GM10248 (cell line): Measurements from ENCODE around the gene CAPG.

Experiments used
- CTCF ChIA-PET: fragments of 300-600 bp; sonication (Branson Sonifier 250); formaldehyde crosslinking; extraction: SDS; loops from one replicate; lab custom pipeline; 2021; ENCODE audit warnings: antibody characterized with exemption; lab: Yijun Ruan, JAX
- POLR2A ChIA-PET: fragments of 350-650 bp; sonication (Branson Sonifier 250); formaldehyde crosslinking; extraction: SDS; loops from one replicate; lab custom pipeline; 2020; ENCODE audit warnings: antibody characterized with exemption; lab: Yijun Ruan, JAX
- DNase-seq: peaks from one replicate; pipeline ENCODE4 v3.0.0; 2012; ENCODE audit errors: extremely low spot score
- TF ChIP-seq, protein P1 (sequence below): IDR thresholded peaks from 2 replicates; pipeline ENCODE4 v1.5.1; 2012; ENCODE audit warnings: mild to moderate bottlenecking, low read depth; ENCODE audit errors: extremely low read depth, missing control alignments, control extremely low read depth

The CAPG gene

DNA sequence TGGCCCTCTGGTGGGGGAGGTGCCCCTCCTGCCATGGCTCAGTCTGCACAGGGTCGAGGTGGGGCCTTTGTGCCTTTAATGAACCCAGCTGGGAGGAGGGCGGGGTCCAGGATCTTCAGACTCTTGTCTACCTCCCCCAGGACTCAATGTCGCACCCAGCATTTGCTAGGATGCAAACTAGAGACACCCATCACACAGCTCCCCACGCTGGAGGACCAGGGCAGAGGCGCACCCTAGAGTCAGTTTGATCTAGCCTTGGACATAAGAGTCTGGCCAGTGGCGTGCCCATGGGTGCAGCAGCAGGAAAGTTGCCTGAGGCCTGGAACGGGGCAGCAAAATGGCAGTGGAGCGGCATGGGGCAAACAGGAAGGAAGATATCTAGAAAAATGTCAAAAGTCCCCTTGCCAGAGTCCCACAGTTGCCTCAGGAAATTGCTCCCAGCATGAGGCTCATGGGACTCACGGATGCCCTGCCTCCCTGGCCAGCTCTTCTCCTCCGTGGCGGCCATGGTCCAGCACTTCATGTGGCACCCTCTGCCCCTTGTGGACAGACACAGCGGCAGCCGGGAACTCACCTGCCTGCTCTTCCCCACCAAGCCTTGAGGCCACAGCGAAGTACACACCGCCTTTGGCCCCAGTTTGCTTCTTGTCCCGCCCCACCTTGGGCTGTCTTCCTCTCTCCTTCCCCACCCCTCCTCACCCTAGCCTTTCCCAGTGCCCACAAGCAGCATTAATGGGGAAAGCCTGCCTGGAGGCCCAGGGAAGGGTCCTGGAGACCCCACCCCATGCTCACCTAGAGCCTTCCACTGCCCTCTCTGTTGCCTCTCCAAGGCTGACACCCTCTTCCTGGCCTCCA lies 26.0 kb upstream of the CAPG start:
- POLR2A ChIA-PET, result no interaction called here
- no peak for DNase-seq

GRCh38 chr2:85435220-85435958 lies 25.2 kb upstream of the CAPG start:
- ChIA-PET CTCF (interaction anchor here (0.8 to 2.6 kb wide), 3 partner anchors 8 to 16 kb away, joined by 3 to 28 read pairs (median 4); partner anchors contain the start of gene SH2D6), POLR2A (interaction anchor here (1.6 kb wide), 1 partner anchor 103 kb away, joined by 4 read pairs; the partner anchor contains the start of gene MAT2A)
- DNase-seq, result no peak
- TF ChIP-seq, protein P1, sequence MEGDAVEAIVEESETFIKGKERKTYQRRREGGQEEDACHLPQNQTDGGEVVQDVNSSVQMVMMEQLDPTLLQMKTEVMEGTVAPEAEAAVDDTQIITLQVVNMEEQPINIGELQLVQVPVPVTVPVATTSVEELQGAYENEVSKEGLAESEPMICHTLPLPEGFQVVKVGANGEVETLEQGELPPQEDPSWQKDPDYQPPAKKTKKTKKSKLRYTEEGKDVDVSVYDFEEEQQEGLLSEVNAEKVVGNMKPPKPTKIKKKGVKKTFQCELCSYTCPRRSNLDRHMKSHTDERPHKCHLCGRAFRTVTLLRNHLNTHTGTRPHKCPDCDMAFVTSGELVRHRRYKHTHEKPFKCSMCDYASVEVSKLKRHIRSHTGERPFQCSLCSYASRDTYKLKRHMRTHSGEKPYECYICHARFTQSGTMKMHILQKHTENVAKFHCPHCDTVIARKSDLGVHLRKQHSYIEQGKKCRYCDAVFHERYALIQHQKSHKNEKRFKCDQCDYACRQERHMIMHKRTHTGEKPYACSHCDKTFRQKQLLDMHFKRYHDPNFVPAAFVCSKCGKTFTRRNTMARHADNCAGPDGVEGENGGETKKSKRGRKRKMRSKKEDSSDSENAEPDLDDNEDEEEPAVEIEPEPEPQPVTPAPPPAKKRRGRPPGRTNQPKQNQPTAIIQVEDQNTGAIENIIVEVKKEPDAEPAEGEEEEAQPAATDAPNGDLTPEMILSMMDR, result no peak

More for the DNA sequence above, 26.0 kb upstream of the CAPG start:
- CTCF ChIA-PET, result interaction anchor here (0.9 to 2.3 kb wide), 3 partner anchors 8 to 116 kb away, joined by 4 to 9 read pairs (median 6); no protein-coding TSS in a partner anchor
- TF ChIP-seq, protein P1, result no peak

GRCh38 chr2:85434696-85435095 lies 24.5 kb upstream of the CAPG start:
- TF ChIP-seq, protein P1, result no peak
- DNase-seq, result no peak
- POLR2A ChIA-PET, result interaction anchor here (1.6 kb wide), 1 partner anchor 104 kb away, joined by 4 read pairs; the partner anchor contains the start of gene MAT2A
- CTCF ChIA-PET, result interaction anchor here (0.8 to 2.6 kb wide), 2 partner anchors 8 to 15 kb away, joined by 3 to 28 read pairs; partner anchors contain the start of gene SH2D6

- TF ChIP-seq, protein P1, result no peak
- DNase-seq, result no peak
- POLR2A ChIA-PET, result no interaction called here
- CTCF ChIA-PET, result interaction anchor here (1.2 to 2.6 kb wide), 2 partner anchors 11 to 14 kb away, joined by 3 to 28 read pairs; partner anchors contain the start of gene SH2D6
Measured at GRCh38 chr2:85433511-85434089, 23.4 kb upstream of the CAPG start.

- TF ChIP-seq, protein P1, result no peak
- ChIA-PET POLR2A (interaction anchor here (1.2 kb wide), 1 partner anchor 107 kb away, joined by 8 read pairs; the partner anchor contains the start of gene MAT2A), CTCF (interaction anchor here (1.1 to 5.0 kb wide), 2 partner anchors 12 to 120 kb away, joined by 6 to 37 read pairs; partner anchors contain the start of gene SH2D6)
- no peak for DNase-seq
Measured at GRCh38 chr2:85431570-85432205, 21.5 kb upstream of the CAPG start.
